OCI-LY1 (cell line): Measurements from ENCODE around the gene KPNA3.

Experiments
- H2AFZ ChIP-seq: fragments of 200-600 bp; sonication (generic), shearing (Covaris generic); 2 replicates; pipeline ENCODE4 v1.6.0; 2014; ENCODE audit warnings: antibody characterized with exemption, mild to moderate bottlenecking, low read length
- H3F3A ChIP-seq: fragments of 200-600 bp; sonication (generic), shearing (Covaris generic); 2 replicates; pipeline ENCODE4 v1.6.0; 2014; ENCODE audit warnings: mild to moderate bottlenecking, antibody characterized with exemption, low read length, moderate library complexity; ENCODE audit not compliant: insufficient read depth
- H3K27ac ChIP-seq: fragments of 200-600 bp; sonication (generic); 2 replicates; pipeline ENCODE4 v1.5.1; 2014; ENCODE audit warnings: low read length, mixed run types, mild to moderate bottlenecking, low read depth; ENCODE audit not compliant: poor library complexity, severe bottlenecking
- H3K27me3 ChIP-seq: fragments of 200-600 bp; sonication (generic); 2 replicates; pipeline ENCODE4 v1.6.0; 2014; ENCODE audit warnings: antibody characterized with exemption, mild to moderate bottlenecking, low read length, moderate library complexity; ENCODE audit not compliant: insufficient read depth
- H3K36me3 ChIP-seq: fragments of 200-600 bp; sonication (generic); 2 replicates; pipeline ENCODE4 v1.6.1; 2014; ENCODE audit warnings: mild to moderate bottlenecking, antibody characterized with exemption, low read length, moderate library complexity, mixed read lengths; ENCODE audit not compliant: insufficient read depth
- H3K4me1 ChIP-seq: fragments of 200-600 bp; sonication (generic); 2 replicates; pipeline ENCODE4 v1.5.1; 2014; ENCODE audit warnings: mild to moderate bottlenecking, low read length, moderate library complexity; ENCODE audit not compliant: insufficient read depth, severe bottlenecking
- H3K4me2 ChIP-seq: fragments of 200-600 bp; sonication (generic), shearing (Covaris generic); 2 replicates; pipeline ENCODE4 v1.6.1; 2014; ENCODE audit warnings: low read length
- H3K4me3 ChIP-seq: fragments of 200-600 bp; sonication (generic); 2 replicates; pipeline ENCODE4 v1.5.1; 2014; ENCODE audit warnings: low read length, low read depth, mild to moderate bottlenecking, mixed read lengths; ENCODE audit not compliant: poor library complexity, severe bottlenecking
- H3K79me2 ChIP-seq: fragments of 200-600 bp; shearing (Covaris generic); 2 replicates; pipeline ENCODE4 v1.6.1; 2016; ENCODE audit warnings: mixed run types, low read length, mixed read lengths; ENCODE audit not compliant: insufficient read depth
- H3K9ac ChIP-seq: fragments of 200-600 bp; sonication (generic), shearing (Covaris generic); 2 replicates; pipeline ENCODE4 v1.6.1; 2014; ENCODE audit warnings: mild to moderate bottlenecking, low read length, mixed read lengths
- H3K9me2 ChIP-seq: fragments of 200-600 bp; sonication (generic), shearing (Covaris generic); 2 replicates; pipeline ENCODE4 v1.6.1; 2014; ENCODE audit warnings: low read depth, mild to moderate bottlenecking, low read length, mixed read lengths
- H3K9me3 ChIP-seq: fragments of 200-600 bp; shearing (Covaris generic); 2 replicates; pipeline ENCODE4 v1.6.1; 2014; ENCODE audit warnings: low read length, mixed read lengths
- H4K20me1 ChIP-seq: fragments of 200-600 bp; sonication (generic), shearing (Covaris generic); 2 replicates; pipeline ENCODE4 v1.6.0; 2016; ENCODE audit warnings: mild to moderate bottlenecking, low read length; ENCODE audit not compliant: insufficient read depth
- CTCF ChIP-seq: fragments of 200-600 bp; sonication (generic), shearing (Covaris generic); IDR thresholded peaks from 2 replicates; pipeline ENCODE4 v1.5.1; 2017; ENCODE audit warnings: mild to moderate bottlenecking, antibody characterized with exemption, low read length, moderate library complexity, mixed read lengths
- EZH2 ChIP-seq: fragments of 200-600 bp; sonication (generic), shearing (Covaris generic); IDR thresholded peaks from 2 replicates; pipeline ENCODE4 v1.8.0; 2017; ENCODE audit warnings: borderline replicate concordance, mixed run types, mild to moderate bottlenecking, antibody characterized with exemption, low read length, moderate library complexity, mixed read lengths

The KPNA3 gene

GRCh38 chr13:49670828-49671227 lies 121.7 kb downstream of the KPNA3 start:
- Histone ChIP-seq H3F3A (no peaks in the 10 kb centered on the region), H3K4me3 (no peak overlapping the region), H2AFZ (no peak overlapping the region), H3K9ac (no peak overlapping the region), H3K36me3 (peaks cover 27% of the 10 kb centered on the region), H3K9me2 (no peaks in the 10 kb centered on the region), H3K27ac (no peak overlapping the region), H3K27me3 (no peaks in the 10 kb centered on the region), H3K79me2 (no peaks in the 10 kb centered on the region), H3K4me2 (no peak overlapping the region), H4K20me1 (no peaks in the 10 kb centered on the region), H3K9me3 (no peaks in the 10 kb centered on the region), H3K4me1 (no peaks in the 10 kb centered on the region)
- TF ChIP-seq EZH2 = no peak
- TF ChIP-seq CTCF = no peak

- no peak overlapping the region for H3K27ac ChIP-seq
These were observed 122.7 kb downstream of the KPNA3 start for GRCh38 chr13:49669735-49670309.

GRCh38 chr13:49667773-49668172 lies 124.7 kb downstream of the KPNA3 start:
- Histone ChIP-seq H3K27me3 (no peaks in the 10 kb centered on the region), H3K4me3 (no peak overlapping the region), H3K9ac (no peak overlapping the region), H3K36me3 (peaks cover 30% of the 10 kb centered on the region), H3K4me1 (no peaks in the 10 kb centered on the region), H3K79me2 (no peaks in the 10 kb centered on the region), H3F3A (no peaks in the 10 kb centered on the region), H2AFZ (no peak overlapping the region), H3K4me2 (no peak overlapping the region), H4K20me1 (no peaks in the 10 kb centered on the region), H3K27ac (no peak overlapping the region), H3K9me2 (no peaks in the 10 kb centered on the region), H3K9me3 (no peaks in the 10 kb centered on the region)
- TF ChIP-seq CTCF (no peak), EZH2 (no peak)

More at GRCh38 chr13:49669735-49670309, 122.7 kb downstream of the KPNA3 start:
- H3K9me2 ChIP-seq = no peaks in the 10 kb centered on the region
- H3K4me2 ChIP-seq = no peak overlapping the region
- H3K9me3 ChIP-seq = no peaks in the 10 kb centered on the region
- H3K4me3 ChIP-seq = no peak overlapping the region
- no peaks in the 10 kb centered on the region for H3F3A ChIP-seq
- H3K79me2 ChIP-seq = no peaks in the 10 kb centered on the region
- H3K36me3 ChIP-seq = peaks cover 25% of the 10 kb centered on the region
- H3K9ac ChIP-seq = no peak overlapping the region
- H4K20me1 ChIP-seq = no peaks in the 10 kb centered on the region
- no peaks in the 10 kb centered on the region for H3K27me3 ChIP-seq
- TF ChIP-seq CTCF = peak; percentile 47; the same call in 1 of the 2 replicates
- TF ChIP-seq EZH2 = no peak
- H2AFZ ChIP-seq = no peak overlapping the region
- H3K4me1 ChIP-seq = no peaks in the 10 kb centered on the region
